A549 (cell line): ENCODE measurements around the gene NXPH3. TPM values are rescaled to one million over a fixed set of nuclear protein-coding genes. Genes with fewer than 3 reads are reported as not detected.

Source experiments
- ATAC-seq, 2 experiments: fragments of 200-7000 bp in 1 of 2; fragments of >200 bp in 1 of 2; cut with Nextera tagmentation in 1 of 2; cut with Tn5 transposase in 1 of 2; 3 replicates each; pipeline versions ENCODE4 v1.8.0 to v1.9.1; 2018 to 2020; ENCODE audit warnings: mild to moderate bottlenecking in 1 of 2, moderate library complexity in 1 of 2
- CTCF ChIA-PET: fragments of 300-600 bp; sonication (Branson Sonifier 250); formaldehyde crosslinking; extraction: SDS; loops from one replicate; lab custom pipeline; 2021; ENCODE audit warnings: antibody characterized with exemption, inconsistent platforms; lab: Yijun Ruan, JAX
- POLR2A ChIA-PET: fragments of 350-600 bp; formaldehyde crosslinking; extraction: SDS; loops from one replicate; lab custom pipeline; 2021; ENCODE audit warnings: antibody characterized with exemption, inconsistent platforms; lab: Yijun Ruan, JAX
- DNase-seq, 2 experiments: peaks; one replicate each; pipeline versions ENCODE4 v3.0.0 to v3.0.0-alpha.2; 2011 to 2016; ENCODE audit warnings: low read depth in 1 of 2, low spot score in 1 of 2
- FAIRE-seq: peaks from 2 replicates; lab custom pipeline; 2011; peaks lifted over from hg19 to GRCh38; lab: Jason Lieb, UNC
- H3K27ac ChIP-seq, 2 experiments: fragments of >200 bp; sonication (Bioruptor Twin); formaldehyde crosslinking; 3 replicates each; pipeline ENCODE4 v1.5.1; 2016 to 2017
- H3K4me1 ChIP-seq: fragments of >200 bp; sonication (Bioruptor Twin); formaldehyde crosslinking; 3 replicates; pipeline ENCODE4 v1.6.1; 2016
- H3K4me2 ChIP-seq: fragments of >200 bp; sonication (Bioruptor Twin); formaldehyde crosslinking; 3 replicates; pipeline ENCODE4 v1.6.1; 2016
- H3K4me3 ChIP-seq: fragments of >200 bp; sonication (Bioruptor Twin); formaldehyde crosslinking; 3 replicates; pipeline ENCODE4 v1.5.1; 2016
- H3K9me3 ChIP-seq: fragments of >200 bp; sonication (Bioruptor Twin); formaldehyde crosslinking; 3 replicates; pipeline ENCODE4 v1.6.1; 2016
- CBX8 ChIP-seq: fragments of 200-600 bp; sonication (generic); IDR thresholded peaks from 2 replicates; pipeline ENCODE4 v1.6.1; 2016
- CHD4 ChIP-seq: fragments of 200-600 bp; sonication (generic); IDR thresholded peaks from 2 replicates; pipeline ENCODE4 v1.6.1; 2016; ENCODE audit warnings: antibody characterized with exemption, mild to moderate bottlenecking, borderline replicate concordance
- EHF ChIP-seq: fragments of 250-450 bp; sonication (Bioruptor Pico); IDR thresholded peaks from 2 replicates; pipeline ENCODE4 v1.5.0; 2020; ENCODE audit warnings: mild to moderate bottlenecking
- EHMT2 ChIP-seq: fragments of 200-600 bp; sonication (generic); IDR thresholded peaks from 2 replicates; pipeline ENCODE4 v1.6.1; 2016; ENCODE audit warnings: antibody characterized with exemption, low read depth, mild to moderate bottlenecking, moderate library complexity
- ELK1 ChIP-seq: fragments of 150-350 bp; IDR thresholded peaks from 2 replicates; pipeline ENCODE4 v1.6.1; 2014; ENCODE audit warnings: low read depth, mild to moderate bottlenecking, low read length
- EP300 ChIP-seq, 2 experiments: fragments of >200 bp; sonication (Bioruptor Twin); formaldehyde crosslinking; IDR thresholded peaks; 2 replicates in 1 of 2; 3 replicates in 1 of 2; pipeline ENCODE4 v1.6.1; 2016 to 2017
- HDAC2 ChIP-seq: fragments of 200-600 bp; sonication (generic); IDR thresholded peaks from 2 replicates; pipeline ENCODE4 v1.6.1; 2016
- HEYL ChIP-seq: fragments of 250-450 bp; sonication (Bioruptor Pico); IDR thresholded peaks from 2 replicates; pipeline ENCODE4 v1.8.0; 2021; ENCODE audit warnings: mild to moderate bottlenecking, moderate library complexity
- HOXB5 ChIP-seq: fragments of 250-450 bp; sonication (Bioruptor Pico); IDR thresholded peaks from 2 replicates; pipeline ENCODE4 v1.5.0; 2020; ENCODE audit warnings: mild to moderate bottlenecking, moderate library complexity
- JUN ChIP-seq, 2 experiments: fragments of >200 bp; sonication (Bioruptor Twin); formaldehyde crosslinking; IDR thresholded peaks; 2 replicates in 1 of 2; 3 replicates in 1 of 2; pipeline ENCODE4 v1.6.1; 2016 to 2017
- KDM5A ChIP-seq: fragments of 200-600 bp; sonication (generic); IDR thresholded peaks from 2 replicates; pipeline ENCODE4 v1.6.1; 2016; ENCODE audit warnings: antibody characterized with exemption, mild to moderate bottlenecking
- MYC ChIP-seq: IDR thresholded peaks from 2 replicates; pipeline ENCODE4 v1.6.1; 2012; ENCODE audit warnings: mild to moderate bottlenecking, inconsistent platforms, low read length, improper control_type of control experiment, borderline replicate concordance
- NFE2L2 ChIP-seq: fragments of 150-350 bp; conservative IDR thresholded peaks from 2 replicates; pipeline ENCODE4 v1.6.1; 2014; ENCODE audit warnings: low read length
- PHF8 ChIP-seq: fragments of 200-600 bp; sonication (generic); IDR thresholded peaks from 2 replicates; pipeline ENCODE4 v1.6.1; 2016; ENCODE audit warnings: low read depth, mild to moderate bottlenecking, antibody characterized with exemption, moderate library complexity, borderline replicate concordance
- POLR2A ChIP-seq: IDR thresholded peaks from 2 replicates; pipeline ENCODE4 v1.6.1; 2012; ENCODE audit warnings: mild to moderate bottlenecking, low read length
- RCOR1 ChIP-seq: fragments of 150-350 bp; IDR thresholded peaks from 2 replicates; pipeline ENCODE4 v1.6.1; 2014; ENCODE audit warnings: antibody characterized with exemption, low read length, low read depth
- RNF2 ChIP-seq: fragments of 200-600 bp; sonication (generic); IDR thresholded peaks from 2 replicates; pipeline ENCODE4 v1.6.1; 2016; ENCODE audit warnings: low read depth, mild to moderate bottlenecking, antibody characterized with exemption, moderate library complexity, borderline replicate concordance
- SMC3 ChIP-seq: fragments of >200 bp; sonication (Bioruptor Twin); formaldehyde crosslinking; IDR thresholded peaks from 3 replicates; pipeline ENCODE4 v1.6.1; 2018; ENCODE audit warnings: inconsistent platforms
- ZSCAN20 ChIP-seq: fragments of 250-450 bp; sonication (Bioruptor Pico); IDR thresholded peaks from 2 replicates; pipeline ENCODE4 v1.8.0; 2022; ENCODE audit warnings: mild to moderate bottlenecking, moderate library complexity
- WGBS: methylation state at CpG from one replicate; pipeline ENCODE4 v1.1.6; 2017; ENCODE audit errors: missing lambda C conversion rate; 5-methylcytosine and 5-hydroxymethylcytosine counted together
- polyA plus RNA-seq, 4 experiments: library from polyadenylated mRNA; depleted of rRNA in 3 of 4; stranded (reverse); fragments of >200 nt; fragmentation: RNase III in 1 of 4; extraction: RNeasy Plus Mini Kit Qiagen cat#74134 plus additional on column Dnase treatment in 1 of 4; gene quantifications; 2 replicates in 3 of 4; 3 replicates in 1 of 4; pipeline ENCODE4 v1.2.3, GENCODE V29; 2011 to 2017
- TF ChIP-seq, protein P1 (sequence below): fragments of >200 bp; sonication (Bioruptor Twin); formaldehyde crosslinking; IDR thresholded peaks from 2 replicates; pipeline ENCODE4 v1.6.1; 2016
- TF ChIP-seq, protein P2 (sequence below): fragments of >200 bp; sonication (Bioruptor Twin); formaldehyde crosslinking; IDR thresholded peaks from 3 replicates; pipeline ENCODE4 v1.6.1; 2016
- TF ChIP-seq, protein P3 (sequence below): fragments of 250-450 bp; sonication (Bioruptor Pico); IDR thresholded peaks from 2 replicates; pipeline ENCODE4 v1.5.0; 2020; ENCODE audit warnings: low read depth, mild to moderate bottlenecking, moderate library complexity
- TF ChIP-seq, protein P4 (sequence below): fragments of 450-650 bp; IDR thresholded peaks from 2 replicates; pipeline ENCODE4 v1.6.1; 2014; ENCODE audit warnings: antibody characterized with exemption

NXPH3 gene
- polyA plus RNA-seq, 2 of the 4 experiments (the other 2 are of a cell fraction): 0.12 to 0.30 TPM

DNA sequence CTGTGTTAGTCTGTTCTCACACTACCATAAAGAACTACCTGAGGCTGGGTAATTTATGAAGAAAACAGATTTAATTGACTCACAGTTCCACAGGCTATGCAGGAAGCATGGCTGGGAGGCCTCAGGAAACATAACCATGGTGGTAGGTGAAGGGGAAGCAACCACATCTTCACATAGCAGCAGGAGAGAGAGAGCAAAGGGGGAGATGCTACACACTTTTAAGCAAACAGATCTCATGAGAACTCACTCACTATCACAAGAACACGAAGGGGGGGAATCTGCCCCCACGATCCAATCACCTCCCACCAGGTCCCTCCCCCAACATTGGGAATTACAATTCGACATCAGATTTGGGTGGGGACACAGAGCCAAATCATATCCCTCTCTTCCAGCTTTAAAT, 31.8 kb upstream of the NXPH3 start:
- no peak overlapping the region for H3K4me2 ChIP-seq
- 16% methylated on average over 3 of the region's 3 CpGs for WGBS
- CTCF ChIA-PET: interaction anchor here (0.7 to 16.9 kb wide), 10 partner anchors 12 to 152 kb away, joined by 3 to 164 read pairs (median 5); partner anchors contain the start of gene PHB1
- POLR2A ChIA-PET: no interaction called here
- H3K4me1 ChIP-seq: no peaks in the 10 kb centered on the region
- no peak for DNase-seq
- TF ChIP-seq ELK1 (no peak), SMC3 (no peak), HOXB5 (CRISPR knock-in tag) (no peak), NFE2L2 (no peak), RCOR1 (no peak), HEYL (CRISPR knock-in tag) (no peak), POLR2A (no peak), MYC (no peak), EHMT2 (no peak), PHF8 (no peak)
- TF ChIP-seq, protein P1, sequence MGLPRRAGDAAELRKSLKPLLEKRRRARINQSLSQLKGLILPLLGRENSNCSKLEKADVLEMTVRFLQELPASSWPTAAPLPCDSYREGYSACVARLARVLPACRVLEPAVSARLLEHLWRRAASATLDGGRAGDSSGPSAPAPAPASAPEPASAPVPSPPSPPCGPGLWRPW: no peak
- TF ChIP-seq, protein P2, sequence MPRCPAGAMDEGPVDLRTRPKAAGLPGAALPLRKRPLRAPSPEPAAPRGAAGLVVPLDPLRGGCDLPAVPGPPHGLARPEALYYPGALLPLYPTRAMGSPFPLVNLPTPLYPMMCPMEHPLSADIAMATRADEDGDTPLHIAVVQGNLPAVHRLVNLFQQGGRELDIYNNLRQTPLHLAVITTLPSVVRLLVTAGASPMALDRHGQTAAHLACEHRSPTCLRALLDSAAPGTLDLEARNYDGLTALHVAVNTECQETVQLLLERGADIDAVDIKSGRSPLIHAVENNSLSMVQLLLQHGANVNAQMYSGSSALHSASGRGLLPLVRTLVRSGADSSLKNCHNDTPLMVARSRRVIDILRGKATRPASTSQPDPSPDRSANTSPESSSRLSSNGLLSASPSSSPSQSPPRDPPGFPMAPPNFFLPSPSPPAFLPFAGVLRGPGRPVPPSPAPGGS: no peak
- TF ChIP-seq, protein P3, sequence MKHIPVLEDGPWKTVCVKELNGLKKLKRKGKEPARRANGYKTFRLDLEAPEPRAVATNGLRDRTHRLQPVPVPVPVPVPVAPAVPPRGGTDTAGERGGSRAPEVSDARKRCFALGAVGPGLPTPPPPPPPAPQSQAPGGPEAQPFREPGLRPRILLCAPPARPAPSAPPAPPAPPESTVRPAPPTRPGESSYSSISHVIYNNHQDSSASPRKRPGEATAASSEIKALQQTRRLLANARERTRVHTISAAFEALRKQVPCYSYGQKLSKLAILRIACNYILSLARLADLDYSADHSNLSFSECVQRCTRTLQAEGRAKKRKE (CRISPR knock-in tag): no peak
- no peak overlapping the region for H3K4me3 ChIP-seq
- FAIRE-seq: no peak
- H3K27ac ChIP-seq: no peak overlapping the region
- no peak for ATAC-seq
- H3K9me3 ChIP-seq: no peaks in the 10 kb centered on the region

- Histone ChIP-seq H3K4me1 (no peaks in the 10 kb centered on the region), H3K9me3 (no peaks in the 10 kb centered on the region), H3K4me2 (no peak overlapping the region), H3K27ac (no peak overlapping the region), H3K4me3 (no peak overlapping the region)
- no peak for ATAC-seq
- no peak for FAIRE-seq
- WGBS: 52% methylated on average over 5 of the region's 8 CpGs
- TF ChIP-seq CBX8: no peak
- CTCF ChIA-PET: interaction anchor here (0.6 to 16.9 kb wide), 11 partner anchors 11 to 317 kb away, joined by 3 to 164 read pairs (median 6); no protein-coding TSS in a partner anchor
- no peak for DNase-seq
- POLR2A ChIA-PET: no interaction called here
These were observed 30.5 kb upstream of the NXPH3 start for GRCh38 chr17:49545007-49545660.

- Histone ChIP-seq H3K4me1 (no peaks in the 10 kb centered on the region), H3K27ac (no peak overlapping the region), H3K4me2 (no peak overlapping the region), H3K4me3 (no peak overlapping the region), H3K9me3 (no peaks in the 10 kb centered on the region)
- WGBS: 64% methylated on average over 15 of the region's 15 CpGs
- no peak for ATAC-seq
- no peak for TF ChIP-seq RNF2
- no peak for TF ChIP-seq CHD4
- TF ChIP-seq, protein P1: no peak
- TF ChIP-seq JUN (IDR thresholded peaks at IDR 0.05): no peak
- no peak for TF ChIP-seq KDM5A
- TF ChIP-seq RCOR1: no peak
- TF ChIP-seq HEYL (CRISPR knock-in tag): no peak
- TF ChIP-seq EHF (CRISPR knock-in tag): no peak
- TF ChIP-seq EP300 (IDR thresholded peaks at IDR 0.05): no peak
- no peak for TF ChIP-seq ZSCAN20 (CRISPR knock-in tag)
- TF ChIP-seq, protein P3 (CRISPR knock-in tag): no peak
- no peak for TF ChIP-seq HDAC2
- TF ChIP-seq, protein P4, sequence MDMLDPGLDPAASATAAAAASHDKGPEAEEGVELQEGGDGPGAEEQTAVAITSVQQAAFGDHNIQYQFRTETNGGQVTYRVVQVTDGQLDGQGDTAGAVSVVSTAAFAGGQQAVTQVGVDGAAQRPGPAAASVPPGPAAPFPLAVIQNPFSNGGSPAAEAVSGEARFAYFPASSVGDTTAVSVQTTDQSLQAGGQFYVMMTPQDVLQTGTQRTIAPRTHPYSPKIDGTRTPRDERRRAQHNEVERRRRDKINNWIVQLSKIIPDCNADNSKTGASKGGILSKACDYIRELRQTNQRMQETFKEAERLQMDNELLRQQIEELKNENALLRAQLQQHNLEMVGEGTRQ: no peak
- no peak for TF ChIP-seq MYC
- no peak for DNase-seq
- no peak for FAIRE-seq
- CTCF ChIA-PET: interaction anchor here (0.9 to 16.9 kb wide), 11 partner anchors 10 to 452 kb away, joined by 3 to 317 read pairs (median 6); no protein-coding TSS in a partner anchor
- POLR2A ChIA-PET: no interaction called here
These were observed 29.7 kb upstream of the NXPH3 start for GRCh38 chr17:49545806-49546545.
